HepG2 (cell line): ENCODE measurements around the gene H1-8. TPM values are rescaled to one million over a fixed set of nuclear protein-coding genes. Genes with fewer than 3 reads are reported as not detected.

Experiments
- ATAC-seq: fragments of 200-7000 bp; cut with Tn5 transposase; 3 replicates; pipeline ENCODE4 v1.9.1; 2020; ENCODE audit warnings: mild to moderate bottlenecking, moderate library complexity
- BruUV-seq: library from RNA; stranded (reverse); fragments of 400-500 nt; replicated peaks from 2 replicates; lab custom pipeline; 2021; lab: Mats Ljungman, UMichigan
- CTCF ChIA-PET: fragments of 300-600 bp; formaldehyde crosslinking; extraction: SDS; loops from one replicate; lab custom pipeline; 2021; ENCODE audit warnings: low total read pairs, inconsistent platforms, low intra/inter-chr PET ratio; lab: Yijun Ruan, JAX
- POLR2A ChIA-PET: fragments of 350-600 bp; sonication (Branson Sonifier 250); formaldehyde crosslinking; loops from one replicate; lab custom pipeline; 2020; ENCODE audit warnings: antibody characterized with exemption, inconsistent platforms; lab: Yijun Ruan, JAX
- DNase-seq: peaks from one replicate; pipeline ENCODE4 v3.0.0-alpha.2; 2015; ENCODE audit warnings: low spot score
- FAIRE-seq: peaks from 3 replicates; lab custom pipeline; 2011; peaks lifted over from hg19 to GRCh38; lab: Jason Lieb, UNC
- H2AFZ ChIP-seq: one replicate; pipeline ENCODE4 v1.6.1; 2011; ENCODE audit warnings: low read length, inconsistent platforms
- H3K27ac ChIP-seq: fragments of 300-600 bp; 3 replicates; pipeline ENCODE4 v1.8.0; 2011; ENCODE audit warnings: mixed run types, mild to moderate bottlenecking, mixed read lengths, low read length, inconsistent platforms; ENCODE audit not compliant: insufficient read depth; ENCODE audit errors: extremely low read length
- H3K27me3 ChIP-seq, 2 experiments: fragments of 200-600 bp in 1 of 2; 2 replicates in 1 of 2; 3 replicates in 1 of 2; pipeline versions ENCODE4 v1.6.0 to v1.8.0; 2011; ENCODE audit warnings: low read length in 2 of 2, mild to moderate bottlenecking in 2 of 2, moderate library complexity in 2 of 2, inconsistent platforms in 1 of 2; ENCODE audit not compliant: insufficient read depth in 2 of 2, control insufficient read depth in 1 of 2
- H3K36me3 ChIP-seq, 2 experiments: fragments of 200-600 bp in 1 of 2; replicated peaks in 1 of 2; 2 replicates in 1 of 2; 3 replicates in 1 of 2; pipeline versions ENCODE4 v1.5.1 to v1.8.0; 2011; ENCODE audit warnings: low read length in 2 of 2, inconsistent platforms in 1 of 2; ENCODE audit not compliant: insufficient read depth in 2 of 2, control insufficient read depth in 1 of 2
- H3K4me1 ChIP-seq: 2 replicates; pipeline ENCODE4 v1.5.1; 2012; ENCODE audit warnings: low read length, inconsistent platforms; ENCODE audit not compliant: insufficient read depth
- H3K4me2 ChIP-seq: 2 replicates; pipeline ENCODE4 v1.6.0; 2011; ENCODE audit warnings: low read depth, low read length, inconsistent platforms
- H3K4me3 ChIP-seq, 3 experiments: fragments of 200-600 bp in 1 of 3; sonication (generic), shearing (Covaris generic) in 1 of 3; replicated peaks in 1 of 3; 2 replicates each; pipeline ENCODE4 v1.5.1; 2011 to 2016; ENCODE audit warnings: low read length in 3 of 3, inconsistent platforms in 2 of 3, low read depth in 2 of 3, mild to moderate bottlenecking in 2 of 3, control low read depth in 1 of 3, mixed read lengths in 1 of 3; ENCODE audit not compliant: insufficient read depth in 1 of 3
- H3K79me2 ChIP-seq: one replicate; pipeline ENCODE4 v1.6.1; 2011; ENCODE audit warnings: low read length, inconsistent platforms; ENCODE audit not compliant: insufficient read depth
- H3K9ac ChIP-seq: 2 replicates; pipeline ENCODE4 v1.6.0; 2011; ENCODE audit warnings: mild to moderate bottlenecking, low read depth, low read length, inconsistent platforms; ENCODE audit not compliant: insufficient read depth
- H3K9me3 ChIP-seq: 2 replicates; pipeline ENCODE4 v1.5.1; 2012; ENCODE audit warnings: mild to moderate bottlenecking, low read length
- H4K20me1 ChIP-seq: 2 replicates; pipeline ENCODE4 v1.6.0; 2011; ENCODE audit warnings: inconsistent platforms, mild to moderate bottlenecking, low read length, moderate library complexity; ENCODE audit not compliant: insufficient read depth
- CAMTA2 ChIP-seq: sonication (generic); formaldehyde crosslinking; IDR thresholded peaks from 2 replicates; pipeline ENCODE4 v1.4.0; 2020; ENCODE audit warnings: mild to moderate bottlenecking, missing genetic modification reagents, borderline replicate concordance
- EHMT2 ChIP-seq: fragments of 200-600 bp; sonication (generic); IDR thresholded peaks from 2 replicates; pipeline ENCODE4 v1.7.0; 2017; ENCODE audit warnings: antibody characterized with exemption, low read depth, low read length, borderline replicate concordance
- GATA4 ChIP-seq: sonication (generic); IDR thresholded peaks from 2 replicates; pipeline ENCODE4 v1.6.1; 2016; ENCODE audit warnings: antibody characterized with exemption, low read depth, borderline replicate concordance
- HDAC1 ChIP-seq: sonication (generic); formaldehyde crosslinking; IDR thresholded peaks from 2 replicates; pipeline ENCODE4 v1.5.1; 2020; ENCODE audit warnings: mild to moderate bottlenecking, missing genetic modification reagents
- KLF15 ChIP-seq: sonication (generic); formaldehyde crosslinking; IDR thresholded peaks from 2 replicates; pipeline ENCODE4 v1.8.1; 2023; ENCODE audit warnings: borderline replicate concordance, mild to moderate bottlenecking, inconsistent platforms, missing genetic modification reagents, mixed read lengths
- MAFF ChIP-seq: IDR thresholded peaks from 2 replicates; pipeline ENCODE4 v1.6.1; 2011; ENCODE audit warnings: low read depth, low read length, improper control_type of control experiment
- MAZ ChIP-seq, 2 experiments: sonication (generic) in 1 of 2; formaldehyde crosslinking in 1 of 2; IDR thresholded peaks; 2 replicates each; pipeline versions ENCODE4 v1.5.0 to v1.6.1; 2012 to 2020; ENCODE audit warnings: low read depth in 2 of 2, mild to moderate bottlenecking in 2 of 2, borderline replicate concordance in 1 of 2, improper control_type of control experiment in 1 of 2, low read length in 1 of 2, missing genetic modification reagents in 1 of 2, moderate library complexity in 1 of 2
- MIXL1 ChIP-seq: IDR thresholded peaks from 2 replicates; pipeline ENCODE4 v1.6.1; 2016
- NFE2L1 ChIP-seq: sonication (generic); formaldehyde crosslinking; IDR thresholded peaks from 2 replicates; pipeline ENCODE4 v1.4.0; 2020; ENCODE audit warnings: missing genetic modification reagents, mild to moderate bottlenecking, borderline replicate concordance
- RAD21 ChIP-seq: fragments of 450-650 bp; formaldehyde crosslinking; IDR thresholded peaks from 2 replicates; pipeline ENCODE4 v1.5.0; 2020; ENCODE audit warnings: mild to moderate bottlenecking
- ZBTB21 ChIP-seq: sonication (generic); formaldehyde crosslinking; IDR thresholded peaks from 2 replicates; pipeline ENCODE4 v1.4.0; 2020; ENCODE audit warnings: missing genetic modification reagents
- ZBTB42 ChIP-seq: sonication (generic); formaldehyde crosslinking; IDR thresholded peaks from 2 replicates; pipeline ENCODE4 v1.5.0; 2020; ENCODE audit warnings: mild to moderate bottlenecking, missing genetic modification reagents
- ZBTB44 ChIP-seq: sonication (generic); formaldehyde crosslinking; IDR thresholded peaks from 2 replicates; pipeline ENCODE4 v1.4.0; 2020; ENCODE audit warnings: missing genetic modification reagents
- ZIK1 ChIP-seq: sonication (generic); formaldehyde crosslinking; IDR thresholded peaks from 2 replicates; pipeline ENCODE4 v1.5.0; 2020; ENCODE audit warnings: mild to moderate bottlenecking, low read depth, missing genetic modification reagents, borderline replicate concordance
- ZMYM2 ChIP-seq: sonication (generic); formaldehyde crosslinking; IDR thresholded peaks from 2 replicates; pipeline ENCODE4 v1.8.0; 2022; ENCODE audit warnings: mild to moderate bottlenecking, missing genetic modification reagents
- ZNF460 ChIP-seq: sonication (generic); formaldehyde crosslinking; IDR thresholded peaks from 2 replicates; pipeline ENCODE4 v1.5.1; 2020; ENCODE audit warnings: missing genetic modification reagents, mild to moderate bottlenecking, borderline replicate concordance
- ZNF597 ChIP-seq: sonication (generic); formaldehyde crosslinking; IDR thresholded peaks from 2 replicates; pipeline ENCODE4 v1.5.0; 2020; ENCODE audit warnings: missing genetic modification reagents
- ZNF850 ChIP-seq: sonication (generic); formaldehyde crosslinking; conservative IDR thresholded peaks from 2 replicates; pipeline ENCODE4 v1.9.0; 2021; ENCODE audit warnings: mild to moderate bottlenecking, missing genetic modification reagents
- WGBS: methylation state at CpG from one replicate; pipeline ENCODE4 v1.1.6; 2017; ENCODE audit warnings: low lambda C conversion rate; 5-methylcytosine and 5-hydroxymethylcytosine counted together
- in situ Hi-C: cut with HindIII; loops from 2 replicates; pipeline ENCODE4 v1.10.0; 2017; ENCODE audit warnings: low pct_unique_long_range_greater_than_20kb; ENCODE audit not compliant: extremely low pct_ligation_motif_present
- intact Hi-C: fragments of 100-400 bp; cut with micrococcal nuclease; formaldehyde crosslinking; loops from one replicate; pipeline ENCODE4 v1.10.0; 2022; ENCODE audit not compliant: unreplicated experiment
- polyA plus RNA-seq, 8 experiments: library from polyadenylated mRNA; depleted of rRNA in 3 of 8; stranded (reverse) in 7 of 8; unstranded in 1 of 8; fragments of >200 nt; fragmentation: Illumina TruSeq in 4 of 8; extraction: Trizol in 4 of 8; gene quantifications; 2 replicates each; pipeline versions ENCODE4 v1.2.1 to v1.2.3, GENCODE V29; 2011 to 2016; ENCODE audit warnings: low read depth in 4 of 8, missing spikeins in 1 of 8, mixed read lengths in 1 of 8; ENCODE audit not compliant: insufficient read depth in 1 of 8
- total RNA-seq, 5 experiments: library from RNA; depleted of rRNA; stranded (reverse); fragments of >200 nt; fragmentation: Illumina TruSeq; extraction: Trizol; gene quantifications; 2 replicates each; pipeline ENCODE4 v1.2.3, GENCODE V29; 2016; ENCODE audit warnings: low read depth in 1 of 5
- TF ChIP-seq, protein P1 (sequence below): sonication (generic); formaldehyde crosslinking; IDR thresholded peaks from 2 replicates; pipeline ENCODE4 v1.5.0; 2020; ENCODE audit warnings: mild to moderate bottlenecking, missing genetic modification reagents, moderate library complexity

Gene H1-8
- total and polyA plus RNA-seq, 2 of the 13 experiments (the other 11 are each of a cell fraction or from before 2014, with no cell fraction given), result 0.08 TPM; not detected in 1

DNA sequence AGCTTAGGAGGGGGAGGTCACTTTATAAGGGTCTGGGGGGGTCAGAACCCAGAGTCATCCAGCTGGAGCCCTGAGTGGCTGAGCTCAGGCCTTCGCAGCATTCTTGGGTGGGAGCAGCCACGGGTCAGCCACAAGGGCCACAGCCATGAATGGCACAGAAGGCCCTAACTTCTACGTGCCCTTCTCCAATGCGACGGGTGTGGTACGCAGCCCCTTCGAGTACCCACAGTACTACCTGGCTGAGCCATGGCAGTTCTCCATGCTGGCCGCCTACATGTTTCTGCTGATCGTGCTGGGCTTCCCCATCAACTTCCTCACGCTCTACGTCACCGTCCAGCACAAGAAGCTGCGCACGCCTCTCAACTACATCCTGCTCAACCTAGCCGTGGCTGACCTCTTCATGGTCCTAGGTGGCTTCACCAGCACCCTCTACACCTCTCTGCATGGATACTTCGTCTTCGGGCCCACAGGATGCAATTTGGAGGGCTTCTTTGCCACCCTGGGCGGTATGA is 14.3 kb upstream of the H1-8 start, which contains the start of gene RHO:
Gene RHO (plus strand): TSS at position 51 of the 512 bp plus-strand sequence. CDS start 95 bp downstream, at position 146.
- Histone ChIP-seq H3K4me2 (no peak within 1 kb of the TSS), H3K79me2 (no peaks in the 10 kb centered on the region), H3K36me3 (no peaks in the 10 kb centered on the region), H2AFZ (no peak within 1 kb of the TSS), H3K4me3 (no peak within 1 kb of the TSS), H3K4me1 (peaks cover 47% of the 10 kb centered on the region)
- no TSS peak for BruUV-seq
- DNase-seq (no peak), ATAC-seq (no peak), FAIRE-seq (no peak)
- in situ Hi-C loops, result no loop called here
- intact Hi-C loops, result no loop called here
- CTCF ChIA-PET, result no interaction called here
- WGBS, result 87% methylated on average over 17 of the region's 18 CpGs
- TF ChIP-seq RAD21 (CRISPR knock-in tag) (no peak), NFE2L1 (CRISPR knock-in tag) (no peak), ZNF597 (CRISPR knock-in tag) (no peak), ZBTB44 (CRISPR knock-in tag) (no peak), MAFF (no peak), MIXL1 (no peak), ZBTB21 (CRISPR knock-in tag) (no peak), ZBTB42 (CRISPR knock-in tag) (no peak), KLF15 (CRISPR knock-in tag) (no peak), CAMTA2 (CRISPR knock-in tag) (no peak), ZNF460 (CRISPR knock-in tag) (no peak), HDAC1 (CRISPR knock-in tag) (no peak), GATA4 (no peak), ZIK1 (no peak), EHMT2 (no peak), MAZ (IDR thresholded peaks at IDR 0.05; ENCODE audit: borderline replicate concordance, low read depth, low read length) (no peak), MAZ (CRISPR knock-in tag; IDR thresholded peaks at IDR 0.05; ENCODE audit: low read depth) (no peak), ZNF850 (no peak), ZMYM2 (CRISPR knock-in tag) (no peak)
- TF ChIP-seq, protein P1, sequence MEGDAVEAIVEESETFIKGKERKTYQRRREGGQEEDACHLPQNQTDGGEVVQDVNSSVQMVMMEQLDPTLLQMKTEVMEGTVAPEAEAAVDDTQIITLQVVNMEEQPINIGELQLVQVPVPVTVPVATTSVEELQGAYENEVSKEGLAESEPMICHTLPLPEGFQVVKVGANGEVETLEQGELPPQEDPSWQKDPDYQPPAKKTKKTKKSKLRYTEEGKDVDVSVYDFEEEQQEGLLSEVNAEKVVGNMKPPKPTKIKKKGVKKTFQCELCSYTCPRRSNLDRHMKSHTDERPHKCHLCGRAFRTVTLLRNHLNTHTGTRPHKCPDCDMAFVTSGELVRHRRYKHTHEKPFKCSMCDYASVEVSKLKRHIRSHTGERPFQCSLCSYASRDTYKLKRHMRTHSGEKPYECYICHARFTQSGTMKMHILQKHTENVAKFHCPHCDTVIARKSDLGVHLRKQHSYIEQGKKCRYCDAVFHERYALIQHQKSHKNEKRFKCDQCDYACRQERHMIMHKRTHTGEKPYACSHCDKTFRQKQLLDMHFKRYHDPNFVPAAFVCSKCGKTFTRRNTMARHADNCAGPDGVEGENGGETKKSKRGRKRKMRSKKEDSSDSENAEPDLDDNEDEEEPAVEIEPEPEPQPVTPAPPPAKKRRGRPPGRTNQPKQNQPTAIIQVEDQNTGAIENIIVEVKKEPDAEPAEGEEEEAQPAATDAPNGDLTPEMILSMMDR (CRISPR knock-in tag), result no peak
- TF ChIP-seq, all 625 proteins: peak for 0
- no peaks in the 10 kb centered on the region for H3K9me3 ChIP-seq
- no peak within 1 kb of the TSS for H3K27ac ChIP-seq
- H3K27me3 ChIP-seq, result no peaks in the 10 kb centered on the region; a peak in 1 of 5 replicates
- H4K20me1 ChIP-seq, result no peaks in the 10 kb centered on the region
- POLR2A ChIA-PET, result no interaction called here
- no peak within 1 kb of the TSS for H3K9ac ChIP-seq
